GM18909 (cell line): ENCODE results near the gene GIT2.

Source experiments
- ATAC-seq: cut with Tn5 transposase; IDR thresholded peaks from one replicate; pipeline ENCODE4 v1.9.1; 2021; ENCODE audit warnings: mild to moderate bottlenecking; ENCODE audit not compliant: unreplicated experiment, poor library complexity

The GIT2 gene

DNA sequence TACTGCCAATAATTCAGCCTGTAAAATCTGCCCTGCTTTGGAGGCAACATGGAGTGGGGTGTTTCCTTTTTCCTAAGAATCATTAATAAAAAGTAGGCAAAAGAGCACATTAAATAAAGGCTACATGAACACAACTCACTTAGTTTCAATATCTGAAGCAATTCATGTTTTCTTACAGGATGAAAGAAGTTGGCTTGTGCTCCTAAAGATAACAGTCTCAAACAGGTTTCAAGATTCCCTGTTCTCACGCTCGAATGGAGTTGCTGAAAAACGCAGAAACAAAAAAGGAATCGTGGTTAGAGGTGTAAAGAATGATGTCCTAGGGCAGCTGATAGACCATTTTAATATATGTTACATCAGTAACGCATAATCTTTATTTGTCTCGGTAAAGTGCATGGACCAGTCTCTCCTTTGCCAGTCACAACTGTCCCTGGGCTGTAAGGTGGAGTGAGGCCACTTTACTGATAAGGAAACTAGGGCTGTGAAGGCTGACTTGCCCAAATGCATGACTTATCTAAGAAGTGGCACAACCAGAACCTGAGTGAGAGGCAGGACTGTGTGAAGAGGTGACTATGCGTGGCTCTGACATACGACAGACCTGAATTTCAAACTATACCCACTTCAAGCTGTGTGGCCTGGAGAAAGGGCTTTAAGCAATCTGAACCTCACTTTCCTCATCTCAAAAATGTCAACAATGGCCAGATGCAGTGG is 12.6 kb downstream of the GIT2 start:
- no peak for ATAC-seq

- ATAC-seq, result no peak
Observed at GRCh38 chr12:109982210-109982609, 14.0 kb downstream of the GIT2 start.

DNA sequence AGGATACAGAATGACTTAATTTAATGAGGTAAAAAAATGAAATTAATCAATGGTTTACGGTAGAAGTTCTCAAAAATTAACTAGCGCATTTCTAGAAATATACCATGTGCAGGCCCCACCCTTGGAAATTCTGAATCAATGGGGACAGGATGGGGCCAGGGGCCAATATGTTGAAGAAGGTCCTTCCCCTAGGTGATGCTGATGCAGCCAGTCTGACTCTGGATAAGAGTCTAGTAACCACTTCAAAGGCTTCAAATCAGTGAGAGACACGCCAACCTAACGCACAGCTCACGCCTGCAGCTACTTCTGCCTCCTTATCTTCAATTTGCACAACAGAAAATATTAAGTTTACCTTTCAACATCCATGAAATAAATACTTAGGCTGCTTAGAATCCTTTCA is 14.9 kb downstream of the GIT2 start:
- ATAC-seq, result no peak

DNA sequence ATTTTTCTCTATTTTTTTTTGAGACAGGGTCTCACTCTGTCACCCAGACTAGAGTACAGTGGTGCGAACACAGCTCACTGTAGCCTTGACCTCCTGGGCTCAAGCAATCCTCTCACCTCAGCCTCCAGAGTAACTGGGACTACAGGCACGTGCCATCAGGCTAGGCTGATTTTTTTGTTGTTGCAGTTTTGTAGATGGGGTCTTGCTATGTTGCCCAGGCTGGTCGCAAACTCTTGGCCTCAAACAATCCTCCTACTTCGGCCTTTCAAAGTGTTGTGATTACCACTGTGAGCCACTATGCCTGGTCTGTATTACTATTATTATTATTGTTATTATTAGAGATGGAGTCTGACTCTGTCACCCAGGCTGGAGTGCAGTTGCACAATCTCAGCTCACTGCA is 23.3 kb downstream of the GIT2 start:
- no peak for ATAC-seq

GRCh38 chr12:109968801-109969200 is 27.4 kb downstream of the GIT2 start:
- no peak for ATAC-seq

- no peak for ATAC-seq
Observed at GRCh38 chr12:109968032-109968420, 28.1 kb downstream of the GIT2 start.

DNA sequence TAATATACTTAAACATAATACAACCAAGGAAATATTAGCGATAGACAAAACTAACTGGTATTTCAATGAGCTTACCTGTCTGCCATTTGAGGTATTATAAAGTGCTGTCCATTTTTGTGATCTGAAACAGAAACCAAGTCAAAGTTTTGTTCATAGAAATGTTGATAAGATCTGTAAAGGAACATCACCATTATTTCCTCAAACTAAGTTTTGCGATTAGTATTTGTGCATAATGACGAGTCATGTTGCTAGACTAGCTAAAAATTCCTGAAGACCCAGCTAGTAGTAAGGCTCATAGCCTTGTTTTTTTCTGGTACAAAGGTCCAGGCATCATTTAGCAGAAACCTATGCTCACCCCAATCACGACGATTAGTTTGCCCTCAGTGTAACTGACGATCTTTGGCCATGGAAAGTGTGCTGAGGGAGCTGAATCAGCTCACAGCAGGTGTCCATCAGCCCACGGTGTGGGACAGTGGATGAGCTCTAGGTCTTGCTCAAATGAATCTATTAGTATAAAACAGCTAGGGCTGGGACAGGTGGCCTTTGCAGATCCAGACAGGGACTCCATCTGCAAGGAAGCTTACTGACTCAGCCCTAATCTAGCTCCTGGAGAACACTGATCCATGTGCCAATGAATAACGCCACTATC is 28.7 kb downstream of the GIT2 start:
- no peak for ATAC-seq

DNA sequence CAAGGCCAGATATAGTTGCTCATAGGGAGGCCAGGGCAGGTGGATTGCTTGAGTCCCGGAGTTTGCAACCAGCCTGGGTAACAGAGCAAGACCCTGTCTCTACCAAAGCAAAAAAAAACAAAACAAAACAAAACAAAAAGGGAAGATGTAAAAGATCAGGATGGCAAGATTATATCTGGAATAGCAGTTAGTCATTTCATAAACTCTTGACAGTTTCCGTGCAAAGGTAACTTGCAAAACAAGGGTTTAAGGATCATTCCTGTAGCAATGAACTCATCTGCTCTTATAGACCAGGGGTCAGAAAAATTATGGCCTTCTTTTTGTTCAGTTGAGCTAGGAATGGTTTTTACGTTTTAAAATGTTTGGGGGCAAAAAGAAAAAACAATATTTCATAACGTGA is 29.6 kb downstream of the GIT2 start:
- ATAC-seq, result no peak

DNA sequence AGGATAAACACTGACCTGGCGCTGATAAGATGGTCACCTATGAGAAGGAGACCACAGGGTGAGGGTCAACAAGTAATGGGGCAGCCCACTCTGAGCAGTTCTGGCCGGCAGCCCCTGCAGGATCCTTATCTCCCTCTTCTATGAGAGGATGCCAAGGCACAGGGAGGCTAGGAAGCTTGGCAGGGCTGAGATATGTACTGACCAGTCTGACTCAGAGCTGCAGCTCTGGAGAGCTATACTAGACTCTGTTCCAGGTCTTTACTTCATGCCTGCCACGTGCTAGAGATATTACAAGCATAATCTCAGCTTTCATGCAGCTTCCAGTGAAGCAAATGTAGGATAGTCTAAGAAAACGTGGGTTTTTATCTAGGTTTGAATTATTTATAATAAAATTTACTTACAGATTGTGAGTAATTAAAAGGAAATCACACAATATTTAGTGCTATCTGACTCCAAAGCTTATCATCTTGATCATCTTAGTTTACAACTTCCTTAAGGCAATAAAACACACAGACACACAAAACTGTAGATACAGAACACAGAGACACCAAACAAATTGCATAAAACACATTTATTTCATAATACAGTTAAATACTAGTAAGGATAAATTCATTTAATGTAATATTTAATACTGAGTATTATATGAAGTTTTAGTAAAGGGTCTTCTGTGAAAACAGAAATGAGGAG is 32.3 kb downstream of the GIT2 start:
- no peak for ATAC-seq

GRCh38 chr12:109963330-109963729 is 32.8 kb downstream of the GIT2 start:
- ATAC-seq, result no peak

DNA sequence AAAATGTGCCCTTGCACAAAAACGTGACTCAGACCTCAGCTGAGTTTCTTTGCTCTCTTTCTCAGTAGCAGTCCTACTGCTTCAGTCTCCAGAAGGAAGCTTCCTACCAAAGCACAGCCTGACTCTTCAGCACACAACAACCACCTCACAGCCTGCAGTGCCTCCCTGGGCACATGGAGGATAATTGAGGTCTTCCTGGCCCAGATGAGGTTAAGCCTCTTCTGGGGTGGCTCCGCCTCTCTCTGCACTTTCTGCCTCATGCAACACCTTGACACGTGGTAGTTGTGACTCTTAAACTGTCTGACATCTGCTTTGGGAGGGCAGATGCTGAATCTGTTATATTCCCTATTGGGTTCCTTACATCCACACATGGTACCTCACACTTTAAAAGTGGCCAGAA is 33.8 kb downstream of the GIT2 start:
- no peak for ATAC-seq

GRCh38 chr12:109961612-109962011 is 34.6 kb downstream of the GIT2 start:
- ATAC-seq, result no peak

DNA sequence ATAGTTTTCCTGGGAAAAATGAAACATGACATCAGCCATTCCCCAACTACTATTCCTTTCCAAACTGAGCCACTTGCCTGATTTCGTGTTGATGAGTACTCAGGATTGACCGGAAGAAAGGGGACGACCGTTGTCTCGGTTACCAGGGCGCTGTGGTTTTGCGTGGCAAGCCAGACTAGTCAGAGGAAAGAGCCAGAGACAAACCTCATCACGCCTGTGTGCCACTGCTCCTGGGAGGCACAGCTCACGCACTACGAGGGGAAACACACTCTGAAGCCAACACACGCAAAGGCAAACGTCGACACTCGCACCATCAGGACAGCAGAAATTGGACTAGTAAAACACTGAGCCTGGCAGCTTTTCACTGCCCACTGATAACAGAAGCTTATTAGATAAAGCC is 35.0 kb downstream of the GIT2 start:
- ATAC-seq, result no peak

GRCh38 chr12:109959411-109960093 is 36.6 kb downstream of the GIT2 start:
- no peak for ATAC-seq

GRCh38 chr12:109958374-109958773 is 37.8 kb downstream of the GIT2 start:
- no peak for ATAC-seq

GRCh38 chr12:109953656-109954055 is 42.5 kb downstream of the GIT2 start:
- no peak for ATAC-seq

- ATAC-seq, result no peak
Observed at GRCh38 chr12:109952873-109953272, 43.3 kb downstream of the GIT2 start.

DNA sequence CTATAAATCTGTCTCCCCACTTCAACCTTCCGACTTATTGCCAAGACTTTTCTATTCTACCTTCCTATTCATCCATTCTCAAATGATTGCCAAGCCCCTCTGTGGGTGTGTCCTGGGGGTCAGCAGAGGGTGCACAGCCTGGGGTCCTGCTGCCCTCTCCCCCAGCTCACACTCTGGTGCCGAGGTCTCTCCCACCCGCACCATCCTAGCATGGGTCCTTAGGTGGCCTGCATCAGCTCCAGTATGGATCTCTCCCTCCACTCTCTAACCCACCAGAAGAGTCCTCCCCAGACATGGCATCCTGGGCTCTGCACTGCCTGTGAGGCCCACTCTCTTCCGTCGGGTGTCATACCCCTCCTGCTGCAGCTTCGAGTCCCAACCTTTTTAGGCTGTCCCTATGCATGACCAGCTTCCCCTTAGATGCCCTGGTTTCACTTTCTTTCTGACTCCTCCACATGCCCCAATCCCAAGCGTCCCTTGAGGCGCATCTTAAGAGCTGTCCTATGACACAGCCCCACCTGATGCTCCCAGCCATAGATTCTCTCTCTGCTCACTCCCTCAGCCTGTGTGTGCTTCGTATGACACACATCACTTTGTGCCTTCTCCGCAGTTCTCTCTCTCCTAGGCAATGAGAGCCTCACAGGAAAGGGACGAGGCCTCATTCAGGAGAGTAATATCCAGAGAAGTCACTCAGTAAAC is 43.9 kb downstream of the GIT2 start:
- no peak for ATAC-seq

DNA sequence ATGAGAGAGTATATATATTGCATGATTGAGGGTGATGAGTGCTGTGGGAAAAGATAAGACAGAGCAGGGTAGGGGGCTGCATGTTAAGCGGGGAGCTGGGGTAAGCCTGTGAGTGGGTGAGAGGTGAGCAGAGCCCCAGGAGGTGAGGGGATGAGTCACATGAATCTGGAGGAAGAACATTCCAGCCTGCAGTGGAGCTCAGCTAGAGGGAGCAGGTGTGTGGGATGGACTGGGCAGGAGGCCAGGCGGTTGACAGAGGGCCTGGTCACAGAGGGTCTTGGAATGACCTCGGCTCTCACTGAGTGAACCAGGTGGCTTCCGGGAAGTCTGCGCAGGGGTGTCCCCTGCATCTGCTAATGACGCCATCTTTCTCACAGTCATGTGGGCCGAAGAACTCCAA is 44.4 kb downstream of the GIT2 start:
- no peak for ATAC-seq

DNA sequence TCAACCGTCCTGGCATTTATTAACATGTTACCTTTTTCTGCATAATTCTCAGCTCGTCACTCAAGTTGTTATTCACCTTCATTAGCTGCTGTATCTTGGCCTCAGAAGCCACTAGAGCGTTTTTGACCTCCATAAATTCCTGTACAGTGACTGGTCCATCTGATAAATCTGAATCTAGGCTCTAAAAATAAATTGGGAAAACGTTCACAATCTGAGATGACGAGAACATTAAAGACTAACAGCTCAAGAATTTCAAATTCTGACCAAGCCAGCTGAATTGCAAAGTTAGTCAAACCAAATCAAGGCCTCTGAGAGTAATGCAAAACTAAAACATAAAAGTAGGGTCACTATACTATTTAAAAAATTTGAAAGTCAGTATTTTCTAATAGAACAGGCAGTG is 45.0 kb downstream of the GIT2 start:
- no peak for ATAC-seq

DNA sequence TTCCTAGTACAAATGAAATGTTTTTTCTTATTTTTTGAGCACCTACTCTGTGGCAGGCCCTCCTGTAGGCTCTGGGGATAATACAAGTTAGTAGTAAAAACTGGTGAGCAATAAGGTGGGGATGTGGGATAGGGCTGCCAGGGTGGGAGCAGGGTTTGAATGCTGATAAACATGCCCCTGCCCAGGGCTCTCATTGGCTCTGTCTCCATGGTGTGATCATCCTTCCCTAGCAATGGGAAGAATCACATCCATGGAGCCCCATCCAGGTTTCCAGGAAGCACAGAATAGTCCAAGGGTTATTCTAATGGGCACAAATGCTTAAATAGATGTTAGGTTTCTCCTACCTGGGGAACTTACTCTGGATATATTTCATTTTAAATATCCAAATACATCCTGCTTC is 45.5 kb downstream of the GIT2 start:
- no peak for ATAC-seq
